Tibial nerve (tissue), 4 donors: ENCODE data around the gene DMWD. TPM values are rescaled to one million over a fixed set of nuclear protein-coding genes. Genes with fewer than 3 reads are reported as not detected.

Experiments
- DNase-seq, 2 donors: peaks; one replicate each; pipeline ENCODE4 v3.0.0-alpha.2; 2019; ENCODE audit warnings: low spot score in 2 of 2
- H3K27ac ChIP-seq, 4 donors: fragments of 200-600 bp; sonication (generic) in 3 of 4; one replicate each; pipeline ENCODE4 v1.5.1; 2017 to 2019; ENCODE audit warnings: mild to moderate bottlenecking in 1 of 4
- H3K27me3 ChIP-seq, 2 donors: fragments of 200-600 bp; sonication (generic) in 1 of 2; one replicate each; pipeline versions ENCODE4 v1.5.1 to v1.6.0; 2017 to 2019
- H3K36me3 ChIP-seq, 3 donors: fragments of 200-600 bp; sonication (generic); one replicate each; pipeline ENCODE4 v1.5.1; 2018 to 2019
- H3K4me1 ChIP-seq, 4 donors: fragments of 200-600 bp; sonication (generic) in 3 of 4; one replicate each; pipeline ENCODE4 v1.5.1; 2017 to 2019
- H3K4me3 ChIP-seq, 4 donors: fragments of 200-600 bp; sonication (generic) in 3 of 4; one replicate each; pipeline ENCODE4 v1.5.1; 2017 to 2019; ENCODE audit warnings: mild to moderate bottlenecking in 1 of 4, moderate library complexity in 1 of 4
- H3K9me3 ChIP-seq, 4 donors: fragments of 200-600 bp; sonication (generic) in 3 of 4; one replicate each; pipeline ENCODE4 v1.5.1; 2017 to 2019
- CTCF ChIP-seq, 5 experiments: fragments of 200-600 bp in 3 of 5; fragments of 450-650 bp in 2 of 5; sonication (generic) in 3 of 5; IDR thresholded peaks; one replicate each; pipeline ENCODE4 v1.5.1; 2016 to 2019; ENCODE audit warnings: antibody characterized with exemption in 5 of 5, mild to moderate bottlenecking in 3 of 5, moderate library complexity in 2 of 5
- EP300 ChIP-seq, 2 donors: sonication (generic); formaldehyde crosslinking; IDR thresholded peaks; one replicate each; pipeline ENCODE4 v1.6.1; 2017; ENCODE audit warnings: antibody characterized with exemption in 2 of 2, mild to moderate bottlenecking in 1 of 2
- POLR2A ChIP-seq, 2 donors: fragments of 450-650 bp; IDR thresholded peaks; one replicate each; pipeline ENCODE4 v1.6.1; 2017; ENCODE audit warnings: antibody characterized with exemption in 2 of 2, mild to moderate bottlenecking in 2 of 2, moderate library complexity in 2 of 2
- WGBS, 2 donors: methylation state at CpG; one replicate each; pipeline ENCODE4 v1.1.5; 2018; 5-methylcytosine and 5-hydroxymethylcytosine counted together
- total RNA-seq, 4 donors: library from RNA; depleted of rRNA; stranded (reverse); fragments of >200 nt; gene quantifications; one replicate each; pipeline ENCODE4 v1.1.0, GENCODE V29; 2016

DMWD gene
- total RNA-seq, 4 donors from 2014 or later: 28.4 to 75.0 (median 53.8) TPM

GRCh38 chr19:45821103-45821521, 28.5 kb upstream of the DMWD start:
- no peaks in the 10 kb centered on the region for H3K27me3 ChIP-seq
- H3K27ac ChIP-seq: no peak overlapping the region
- WGBS, 2 donors: 81 to 86% methylated on average over 8 of the region's 8 CpGs
- H3K36me3 ChIP-seq: peaks cover 4 to 84% (median 19%) of the 10 kb centered on the region in 3 donors
- H3K4me1 ChIP-seq: peaks cover 0 to 9% (median 3%) of the 10 kb centered on the region in 4 donors
- H3K4me3 ChIP-seq: no peak overlapping the region
- TF ChIP-seq EP300 (IDR thresholded peaks at IDR 0.05) (no peak), CTCF (IDR thresholded peaks at IDR 0.05) (no peak), POLR2A (IDR thresholded peaks at IDR 0.05) (no peak)
- DNase-seq: no peak
- no peaks in the 10 kb centered on the region for H3K9me3 ChIP-seq

- peaks cover 0 to 3% of the 10 kb centered on the region in 2 donors for H3K27me3 ChIP-seq
- H3K4me1 ChIP-seq: peaks cover 0 to 14% (median 3%) of the 10 kb centered on the region in 4 donors
- no peaks in the 10 kb centered on the region for H3K9me3 ChIP-seq
- TF ChIP-seq POLR2A (IDR thresholded peaks at IDR 0.05) (no peak), CTCF (IDR thresholded peaks at IDR 0.05) (no peak)
- 64 to 73% methylated on average over 16 to 18 of the region's 20 CpGs for WGBS, 2 donors
- H3K36me3 ChIP-seq: peaks cover 4 to 78% (median 14%) of the 10 kb centered on the region in 3 donors
- no peak overlapping the region for H3K27ac ChIP-seq
- DNase-seq: no peak
- H3K4me3 ChIP-seq: no peak overlapping the region
These were observed 27.9 kb upstream of the DMWD start for GRCh38 chr19:45820413-45821102.

DNA sequence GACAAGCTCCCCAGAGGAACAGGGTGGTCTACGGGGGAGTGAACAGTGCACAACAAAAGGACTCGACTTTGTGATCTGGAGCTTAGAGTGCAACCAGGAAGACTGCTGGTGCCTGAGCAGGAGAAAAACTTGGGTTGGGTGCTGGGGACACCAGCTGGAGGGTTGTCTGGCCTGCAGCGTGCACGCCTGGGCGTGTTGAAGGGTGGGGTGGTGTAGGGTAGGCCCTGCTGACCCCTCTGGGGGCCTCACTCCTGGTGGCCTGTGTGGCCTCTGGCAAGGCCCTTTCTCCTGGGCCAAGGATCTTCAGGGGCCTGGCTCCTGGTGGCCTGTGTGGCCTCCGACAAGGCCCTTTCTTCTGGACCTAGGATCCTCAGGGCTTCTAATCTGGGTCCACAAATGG, 27.1 kb upstream of the DMWD start:
- H3K36me3 ChIP-seq: peaks cover 4 to 76% (median 11%) of the 10 kb centered on the region in 3 donors
- TF ChIP-seq CTCF (IDR thresholded peaks at IDR 0.05) (no peak), POLR2A (IDR thresholded peaks at IDR 0.05) (no peak), EP300 (IDR thresholded peaks at IDR 0.05) (no peak)
- no peaks in the 10 kb centered on the region for H3K9me3 ChIP-seq
- H3K4me3 ChIP-seq: no peak overlapping the region
- peaks cover 0 to 5% of the 10 kb centered on the region in 2 donors for H3K27me3 ChIP-seq
- peaks cover 0 to 21% (median 3%) of the 10 kb centered on the region in 4 donors for H3K4me1 ChIP-seq
- no peak overlapping the region for H3K27ac ChIP-seq
- no peak for DNase-seq
- 85% methylated on average over 6 of the region's 6 CpGs for WGBS, 2 donors

DNA sequence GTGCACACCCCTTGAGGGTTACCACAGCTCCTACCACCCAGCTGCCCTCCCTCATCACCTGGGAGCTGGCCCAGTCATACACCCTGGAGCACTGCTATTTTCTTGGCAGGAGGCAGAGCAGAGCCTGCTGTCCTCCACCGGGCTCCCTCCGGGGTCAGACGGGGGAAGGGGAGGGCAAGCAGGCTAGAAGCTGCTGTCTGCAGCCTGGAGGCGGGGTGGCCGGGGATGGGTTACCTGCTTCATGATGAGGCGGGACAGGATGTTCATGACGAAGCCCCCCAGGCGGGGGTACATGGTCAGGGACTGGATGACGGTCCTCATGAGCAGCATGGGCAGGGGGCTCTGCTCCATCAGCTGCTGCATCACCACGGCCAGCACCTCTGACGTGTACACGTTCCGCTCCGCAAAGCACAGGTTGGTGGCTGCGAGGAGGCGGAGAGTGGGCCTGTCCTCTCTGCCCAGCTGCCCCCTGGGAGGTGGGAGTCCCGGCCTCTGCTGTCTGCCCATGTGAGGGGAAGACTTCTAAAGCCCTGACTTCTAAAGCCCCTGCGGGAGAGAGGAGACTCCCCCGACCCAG, 25.2 kb upstream of the DMWD start:
- no peaks in the 10 kb centered on the region for H3K9me3 ChIP-seq
- 74 to 79% methylated on average over 11 to 16 of the region's 19 CpGs for WGBS, 2 donors
- no peak overlapping the region for H3K27ac ChIP-seq
- H3K27me3 ChIP-seq: peaks cover 0 to 9% of the 10 kb centered on the region in 2 donors
- TF ChIP-seq POLR2A (IDR thresholded peaks at IDR 0.05) (no peak), EP300 (IDR thresholded peaks at IDR 0.05) (no peak), CTCF (IDR thresholded peaks at IDR 0.05) (no peak)
- H3K4me3 ChIP-seq: no peak overlapping the region
- peaks cover 0 to 21% (median 3%) of the 10 kb centered on the region in 4 donors for H3K4me1 ChIP-seq
- no peak for DNase-seq
- H3K36me3 ChIP-seq: peaks cover 0 to 63% (median 0%) of the 10 kb centered on the region in 3 donors
